Neural crest cell (in vitro differentiated cells): ENCODE data around the gene CNDP1. TPM values are rescaled to one million over a fixed set of nuclear protein-coding genes. Genes with fewer than 3 reads are reported as not detected.
A peak's percentile ranks its signal among the peaks of the same experiment; 100 is the strongest.

Experiments
- DNase-seq: peaks from one replicate; pipeline ENCODE4 v3.0.0; 2021; ENCODE audit warnings: low read depth, mixed read lengths, low spot score
- H3K27ac Mint-ChIP-seq: one replicate; pipeline ENCODE4 v1.8.0; 2021; ENCODE audit warnings: mild to moderate bottlenecking, mixed read lengths; ENCODE audit not compliant: unreplicated experiment
- H3K27me3 Mint-ChIP-seq: 2 replicates; pipeline ENCODE4 v1.8.0; 2021; ENCODE audit warnings: low read depth, mild to moderate bottlenecking, mixed read lengths
- H3K36me3 Mint-ChIP-seq: 2 replicates; pipeline ENCODE4 v1.8.0; 2021; ENCODE audit warnings: low read depth, mild to moderate bottlenecking, mixed read lengths
- H3K4me1 Mint-ChIP-seq: 2 replicates; pipeline ENCODE4 v1.8.0; 2021; ENCODE audit warnings: mixed read lengths
- H3K4me3 Mint-ChIP-seq: one replicate; pipeline ENCODE4 v1.8.0; 2021; ENCODE audit warnings: mild to moderate bottlenecking, mixed read lengths
- H3K9me3 Mint-ChIP-seq: 2 replicates; pipeline ENCODE4 v1.8.0; 2021; ENCODE audit warnings: mixed read lengths
- total RNA-seq: library from RNA; stranded (reverse); gene quantifications from 2 replicates; pipeline ENCODE4 v1.2.1, GENCODE V29; 2021
- TF ChIP-seq, protein P1 (sequence below): fragments of 200-600 bp; sonication (generic); conservative IDR thresholded peaks from 2 replicates; pipeline ENCODE4 v1.5.0; 2021; ENCODE audit warnings: antibody characterized with exemption, mild to moderate bottlenecking

Gene CNDP1
- total RNA-seq, 1 donor from 2014 or later, result 0.56 TPM

GRCh38 chr18:74534981-74535649, 815 bp downstream of the CNDP1 start:
- peaks cover 5% of the 10 kb centered on the region for H3K9me3 Mint-ChIP-seq

GRCh38 chr18:74539289-74539688, 5.0 kb downstream of the CNDP1 start:
- H3K4me1 Mint-ChIP-seq, result peaks cover 22% of the 10 kb centered on the region
- DNase-seq, result no peak
- H3K27ac Mint-ChIP-seq, result no peak overlapping the region
- H3K9me3 Mint-ChIP-seq, result peaks cover 5% of the 10 kb centered on the region
- no peaks in the 10 kb centered on the region for H3K27me3 Mint-ChIP-seq
- peaks cover 4% of the 10 kb centered on the region for H3K36me3 Mint-ChIP-seq
- no peak overlapping the region for H3K4me3 Mint-ChIP-seq
- TF ChIP-seq, protein P1, sequence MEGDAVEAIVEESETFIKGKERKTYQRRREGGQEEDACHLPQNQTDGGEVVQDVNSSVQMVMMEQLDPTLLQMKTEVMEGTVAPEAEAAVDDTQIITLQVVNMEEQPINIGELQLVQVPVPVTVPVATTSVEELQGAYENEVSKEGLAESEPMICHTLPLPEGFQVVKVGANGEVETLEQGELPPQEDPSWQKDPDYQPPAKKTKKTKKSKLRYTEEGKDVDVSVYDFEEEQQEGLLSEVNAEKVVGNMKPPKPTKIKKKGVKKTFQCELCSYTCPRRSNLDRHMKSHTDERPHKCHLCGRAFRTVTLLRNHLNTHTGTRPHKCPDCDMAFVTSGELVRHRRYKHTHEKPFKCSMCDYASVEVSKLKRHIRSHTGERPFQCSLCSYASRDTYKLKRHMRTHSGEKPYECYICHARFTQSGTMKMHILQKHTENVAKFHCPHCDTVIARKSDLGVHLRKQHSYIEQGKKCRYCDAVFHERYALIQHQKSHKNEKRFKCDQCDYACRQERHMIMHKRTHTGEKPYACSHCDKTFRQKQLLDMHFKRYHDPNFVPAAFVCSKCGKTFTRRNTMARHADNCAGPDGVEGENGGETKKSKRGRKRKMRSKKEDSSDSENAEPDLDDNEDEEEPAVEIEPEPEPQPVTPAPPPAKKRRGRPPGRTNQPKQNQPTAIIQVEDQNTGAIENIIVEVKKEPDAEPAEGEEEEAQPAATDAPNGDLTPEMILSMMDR, result no peak

More at GRCh38 chr18:74534981-74535649, 815 bp downstream of the CNDP1 start:
- H3K27ac Mint-ChIP-seq, result no peak overlapping the region
- no peak overlapping the region for H3K4me3 Mint-ChIP-seq
- TF ChIP-seq, protein P1, result no peak
- H3K4me1 Mint-ChIP-seq, result peaks cover 8% of the 10 kb centered on the region
- H3K36me3 Mint-ChIP-seq, result peaks cover 4% of the 10 kb centered on the region
- no peak for DNase-seq
- H3K27me3 Mint-ChIP-seq, result no peaks in the 10 kb centered on the region

- Mint-ChIP-seq H3K9me3 (peaks cover 5% of the 10 kb centered on the region), H3K36me3 (peaks cover 4% of the 10 kb centered on the region), H3K4me3 (no peak overlapping the region), H3K27me3 (peaks cover 3% of the 10 kb centered on the region), H3K4me1 (peaks cover 15% of the 10 kb centered on the region), H3K27ac (no peak overlapping the region)
- no peak for DNase-seq
- TF ChIP-seq, protein P1, result no peak
Observed at GRCh38 chr18:74540652-74541421, 6.5 kb downstream of the CNDP1 start.

GRCh38 chr18:74541703-74542555, 7.6 kb downstream of the CNDP1 start:
- H3K27ac Mint-ChIP-seq, result peak overlapping the region; percentile 87
- H3K4me3 Mint-ChIP-seq, result no peak overlapping the region
- H3K27me3 Mint-ChIP-seq, result peaks cover 5% of the 10 kb centered on the region
- H3K9me3 Mint-ChIP-seq, result peaks cover 4% of the 10 kb centered on the region
- H3K36me3 Mint-ChIP-seq, result no peaks in the 10 kb centered on the region
- TF ChIP-seq, protein P1, result no peak
- H3K4me1 Mint-ChIP-seq, result peaks cover 15% of the 10 kb centered on the region
- no peak for DNase-seq

DNA sequence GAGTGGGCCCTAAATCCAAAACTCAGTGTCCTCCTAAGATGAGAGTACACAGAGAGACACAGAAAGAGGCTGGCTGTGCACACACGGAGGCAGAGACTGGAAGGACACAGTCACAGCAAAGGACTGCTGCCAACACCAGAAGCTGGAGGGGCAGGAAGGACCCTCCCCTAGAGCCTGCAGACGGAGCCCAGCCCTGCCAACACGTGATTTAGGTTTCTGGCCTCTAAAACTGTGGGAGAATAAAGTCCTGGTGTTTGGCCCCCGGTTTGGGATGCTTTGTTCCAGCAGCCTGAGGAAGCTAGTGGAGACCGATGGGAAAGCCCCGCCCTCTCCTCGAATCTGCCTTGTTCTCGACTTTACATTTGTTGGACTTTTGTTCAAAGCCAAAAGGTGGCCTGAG, 10.6 kb downstream of the CNDP1 start:
- TF ChIP-seq, protein P1, result no peak

More for the DNA sequence above, 10.6 kb downstream of the CNDP1 start:
- Mint-ChIP-seq H3K27ac (no peak overlapping the region), H3K4me3 (no peak overlapping the region), H3K4me1 (peaks cover 15% of the 10 kb centered on the region), H3K27me3 (peaks cover 8% of the 10 kb centered on the region), H3K9me3 (peaks cover 9% of the 10 kb centered on the region), H3K36me3 (peaks cover 5% of the 10 kb centered on the region)
- no peak for DNase-seq
